Endothelial cell of umbilical vein (primary cell): ENCODE data around the gene SMIM30.

ENCODE experiments used
- CTCF ChIP-seq, 2 donors: IDR thresholded peaks; 1 replicate in 1 of 2; 2 replicates in 1 of 2; pipeline ENCODE4 v1.5.1; 2011; ENCODE audit warnings: low read length in 2 of 2, mild to moderate bottlenecking in 2 of 2, moderate library complexity in 2 of 2, control low read depth in 1 of 2, inconsistent platforms in 1 of 2, low read depth in 1 of 2; ENCODE audit not compliant: insufficient read depth in 1 of 2; ENCODE audit errors: extremely low read depth in 1 of 2
- FOS ChIP-seq: IDR thresholded peaks from 2 replicates; pipeline ENCODE4 v1.6.1; 2011; ENCODE audit warnings: mild to moderate bottlenecking, low read length, moderate library complexity, borderline replicate concordance; ENCODE audit not compliant: insufficient read depth
- GATA2 ChIP-seq: IDR thresholded peaks from 2 replicates; pipeline ENCODE4 v1.7.0; 2011; ENCODE audit warnings: low read depth, mild to moderate bottlenecking, moderate library complexity, mixed read lengths, low read length; ENCODE audit not compliant: insufficient read length, insufficient read depth
- POLR2A ChIP-seq: IDR thresholded peaks from 2 replicates; pipeline ENCODE4 v1.6.1; 2012; ENCODE audit warnings: low read depth, mild to moderate bottlenecking, control low read depth, low read length

GRCh38 chr7:113099284-113099919, 19.0 kb downstream of the SMIM30 start:
- no peak for TF ChIP-seq CTCF (IDR thresholded peaks at IDR 0.05; ENCODE audit: extremely low read depth in 1 of 2, insufficient read depth in 1 of 2, low read depth in 1 of 2, low read length in 2 of 2)
- TF ChIP-seq POLR2A: no peak
- no peak for TF ChIP-seq FOS
- no peak for TF ChIP-seq GATA2
